CD4-positive, alpha-beta T cell treated with Interleukin-21 for 1 hour (primary cell): ENCODE data around the gene GNPDA2.
"Not testable (repeated sequence)": the region's sequence is repeated elsewhere in the genome, so short reads cannot be mapped to it uniquely, and the experiment has no call there.

Experiments used
- DNase-seq: peaks from one replicate; pipeline ENCODE4 v3.0.0-alpha.2; 2020

The GNPDA2 gene

GRCh38 chr4:44726038-44726871, at the start of gene GNPDA2:
GNPDA2 (minus strand) TSS chr4:44726556; CDS start chr4:44722207, 4,349 bp downstream.
- DNase-seq: peak; percentile 86

DNA sequence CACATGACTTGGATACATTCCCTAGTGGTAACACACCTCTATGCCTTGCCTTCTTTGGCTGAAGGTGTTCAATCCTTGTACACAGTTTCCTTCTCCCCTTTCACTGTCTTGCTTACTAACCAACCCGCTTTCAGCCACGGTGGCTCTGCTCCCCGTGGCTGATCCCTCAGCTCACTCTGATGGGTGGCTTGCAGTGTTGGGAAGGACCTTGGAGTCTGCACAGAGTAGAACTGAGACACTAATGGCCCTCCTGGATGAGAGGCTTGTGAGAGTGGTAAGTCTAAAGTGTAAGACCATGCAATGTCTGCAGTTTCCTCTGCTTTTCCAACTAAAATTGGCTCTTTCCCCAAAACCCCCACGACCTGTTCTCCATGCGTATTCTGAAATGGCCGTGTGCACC, 46.0 kb upstream of the GNPDA2 start:
- no peak for DNase-seq

- no peak for DNase-seq
Observed at GRCh38 chr4:44771789-44772188, 45.4 kb upstream of the GNPDA2 start.

DNA sequence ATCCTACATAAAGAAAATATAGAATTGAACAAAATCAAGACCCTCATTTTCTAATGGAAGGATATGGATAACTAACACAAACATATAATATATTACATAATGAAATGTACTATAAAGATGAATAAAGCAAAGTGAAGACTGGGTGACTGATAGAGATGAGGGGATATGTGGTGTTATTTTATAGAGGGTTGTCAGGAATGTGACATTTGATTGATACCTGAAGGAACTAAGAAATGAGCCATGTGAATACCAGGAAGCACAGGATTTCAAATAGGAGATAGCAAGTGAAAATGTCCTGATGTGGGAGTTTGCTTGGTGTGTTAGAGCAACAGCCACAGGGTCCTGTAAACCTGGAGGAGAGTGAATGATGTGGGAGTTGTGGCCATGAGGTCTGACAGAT, 40.1 kb upstream of the GNPDA2 start:
- DNase-seq: no peak

GRCh38 chr4:44765116-44765515, 38.8 kb upstream of the GNPDA2 start:
- no peak for DNase-seq

GRCh38 chr4:44761306-44761705, 35.0 kb upstream of the GNPDA2 start:
- DNase-seq: no peak

- DNase-seq: peak; percentile 35
Observed at GRCh38 chr4:44760142-44760898, 34.0 kb upstream of the GNPDA2 start.

GRCh38 chr4:44756559-44756958, 30.2 kb upstream of the GNPDA2 start:
- no peak for DNase-seq

DNA sequence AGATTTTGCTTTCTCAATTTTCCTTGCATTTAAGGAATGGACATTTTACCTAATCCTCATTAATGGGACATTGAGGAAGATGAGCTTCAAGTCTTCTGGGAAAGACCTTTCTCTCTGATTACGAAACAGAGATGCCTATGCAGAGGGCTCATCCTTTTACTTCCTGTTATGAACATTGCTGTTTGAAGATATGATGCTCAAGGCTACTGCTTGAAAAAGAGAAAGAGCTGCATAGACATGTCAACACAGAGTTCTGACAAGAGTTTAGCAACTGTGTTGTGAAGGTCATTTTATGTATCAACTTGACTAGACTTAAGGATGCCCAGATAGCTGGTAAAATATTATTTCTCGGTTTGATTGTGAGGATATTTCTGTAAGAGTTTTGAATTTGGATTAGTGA, 13.8 kb upstream of the GNPDA2 start:
- DNase-seq: no peak

GRCh38 chr4:44738615-44739014, 12.3 kb upstream of the GNPDA2 start:
- no peak for DNase-seq

DNA sequence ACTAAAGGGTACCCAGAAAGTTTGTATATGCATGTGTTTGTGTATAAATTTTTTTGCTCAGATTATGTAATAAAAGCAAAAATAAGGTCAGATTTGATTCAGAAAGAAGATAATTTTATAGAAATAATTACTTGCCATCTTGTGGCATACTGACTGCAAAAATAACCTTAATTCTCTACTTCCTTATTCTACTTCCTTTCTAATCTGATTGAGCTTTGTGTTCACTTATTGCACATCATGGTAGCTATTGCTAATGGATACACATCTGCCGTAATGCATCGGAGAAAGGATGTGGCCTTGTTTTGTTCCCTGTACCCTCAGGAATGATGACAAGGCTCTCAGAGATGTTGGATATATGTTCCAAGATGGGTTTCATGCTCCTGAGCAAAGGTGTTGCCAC, 10.5 kb upstream of the GNPDA2 start:
- DNase-seq: no peak

DNA sequence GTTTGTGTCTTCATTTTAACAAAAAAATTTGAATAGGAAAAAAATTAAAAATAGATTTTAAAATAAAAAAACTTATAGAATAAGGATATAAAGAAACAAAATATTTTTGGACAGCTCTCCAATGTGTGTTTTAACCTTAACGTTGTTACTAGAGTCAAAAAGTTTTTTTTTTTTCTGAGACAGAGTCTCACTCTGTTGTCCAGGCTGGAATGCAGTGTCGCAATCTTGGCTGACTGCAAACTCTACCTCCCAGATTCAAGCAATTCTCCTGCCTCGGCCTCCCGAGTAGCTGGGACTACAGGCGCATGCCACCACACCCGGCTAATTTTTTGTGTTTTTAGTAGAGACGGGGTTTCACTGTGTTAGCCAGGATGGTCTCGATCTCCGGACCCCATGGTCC, 2.3 kb upstream of the GNPDA2 start:
- not testable (repeated sequence) for DNase-seq

GRCh38 chr4:44727471-44727870, 1.1 kb upstream of the GNPDA2 start:
- DNase-seq: no peak

DNA sequence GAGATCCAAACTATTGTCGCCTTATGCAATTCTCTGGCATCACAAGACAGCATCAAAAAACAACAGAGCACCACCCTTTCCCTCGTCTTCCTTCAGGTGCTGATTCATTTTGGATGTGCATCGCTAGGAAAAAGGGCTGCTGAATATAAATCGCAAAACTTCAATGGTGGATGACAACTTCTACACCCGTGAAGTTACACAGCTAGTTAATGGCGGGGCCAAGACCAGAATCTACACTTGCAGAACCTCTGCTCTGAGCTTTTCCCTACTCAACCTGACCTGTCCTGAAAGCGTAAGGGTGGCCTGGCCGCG, 674 bp downstream of the GNPDA2 start:
- DNase-seq: no peak

GRCh38 chr4:44725166-44725565, 1.2 kb downstream of the GNPDA2 start:
- no peak for DNase-seq

- no peak for DNase-seq
Observed at GRCh38 chr4:44722001-44722400, 4.4 kb downstream of the GNPDA2 start.

- no peak for DNase-seq
Observed at GRCh38 chr4:44720371-44720770, 6.0 kb downstream of the GNPDA2 start.

GRCh38 chr4:44716597-44716996, 9.8 kb downstream of the GNPDA2 start:
- DNase-seq: no peak

GRCh38 chr4:44713125-44713524, 13.2 kb downstream of the GNPDA2 start:
- no peak for DNase-seq

GRCh38 chr4:44704673-44705072, 21.7 kb downstream of the GNPDA2 start:
- DNase-seq: no peak

DNA sequence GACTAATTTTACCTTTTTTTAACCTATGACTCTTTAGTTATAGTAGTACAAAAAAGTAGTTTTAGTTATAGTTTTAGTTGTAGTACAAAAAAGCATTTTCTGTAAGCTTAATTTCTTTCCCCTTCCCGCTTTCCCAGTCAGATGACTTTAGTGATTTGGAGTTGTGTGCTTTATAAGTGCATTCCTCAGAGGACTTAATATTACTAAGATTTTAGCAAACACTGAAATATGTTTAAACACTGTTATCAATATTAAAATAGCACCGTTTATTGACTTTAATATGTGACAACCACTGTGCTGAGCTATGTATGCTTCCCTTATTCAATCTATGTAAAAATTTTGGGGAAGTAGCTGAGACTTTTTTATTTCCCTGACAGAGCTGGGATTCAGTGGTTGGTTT, 25.3 kb downstream of the GNPDA2 start:
- DNase-seq: no peak

- DNase-seq: no peak
Observed at GRCh38 chr4:44700427-44700826, 25.9 kb downstream of the GNPDA2 start.

DNA sequence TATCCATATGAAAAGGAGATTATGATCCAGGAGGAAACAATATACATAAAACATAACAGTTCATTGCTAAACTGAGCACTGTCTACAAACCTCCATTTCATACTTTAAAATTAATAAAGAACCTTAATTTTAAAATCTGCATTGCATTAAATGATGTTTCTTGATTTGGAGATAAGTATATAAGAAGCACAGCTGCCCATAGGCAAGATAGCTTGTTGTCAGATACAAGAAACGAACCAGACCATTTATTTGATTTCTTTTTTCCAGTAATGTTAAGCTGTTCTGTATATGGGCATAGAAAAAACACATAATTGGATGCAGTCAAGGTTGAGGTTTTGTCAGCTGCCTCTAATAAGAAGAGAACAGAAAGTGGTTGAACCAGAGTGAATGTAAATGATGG, 41.7 kb downstream of the GNPDA2 start:
- DNase-seq: no peak

DNA sequence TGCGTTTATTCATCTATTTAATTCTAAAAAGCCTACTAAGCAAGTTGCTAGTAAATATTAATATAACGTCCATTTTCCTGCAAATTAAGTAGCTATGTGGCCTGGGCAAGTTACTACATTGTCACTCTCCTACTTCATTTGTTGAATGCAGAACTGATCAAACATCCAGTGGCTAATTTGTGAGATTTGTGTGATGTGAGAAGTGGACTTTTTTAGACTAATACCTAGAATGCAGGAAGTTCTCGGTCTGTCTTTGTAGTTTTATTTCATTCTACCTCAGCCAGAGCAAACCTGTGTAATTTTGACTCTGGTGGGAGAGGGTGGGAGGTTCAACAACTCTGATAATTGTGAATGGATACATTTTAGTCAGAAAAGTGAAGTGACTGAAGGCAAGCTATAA, 47.3 kb downstream of the GNPDA2 start:
- DNase-seq: peak; percentile 17
